ENCODE data around the gene KCND3. TPM values are rescaled to one million over a fixed set of nuclear protein-coding genes. Genes with fewer than 3 reads are reported as not detected.

KCND3 gene
- total RNA-seq, 1 donor from 2014 or later, result 2.2 TPM

GRCh38 chr1:111833334-111833733 is 156.1 kb downstream of the KCND3 start:
- peaks cover 31% of the 10 kb centered on the region for H3K27me3 Mint-ChIP-seq
- H3K36me3 Mint-ChIP-seq, result no peaks in the 10 kb centered on the region
- DNase-seq (ENCODE audit: extremely low spot score, unreplicated experiment), result no peak
- H3K4me1 Mint-ChIP-seq (ENCODE audit: unreplicated experiment), result no peaks in the 10 kb centered on the region
- no peak for TF ChIP-seq CTCF (conservative IDR thresholded peaks at IDR 0.05)
- H3K4me3 Mint-ChIP-seq, result no peak overlapping the region
- no peak overlapping the region for H3K27ac Mint-ChIP-seq
- H3K9me3 Mint-ChIP-seq, result no peaks in the 10 kb centered on the region

GRCh38 chr1:111832521-111833155 is 156.8 kb downstream of the KCND3 start:
- Mint-ChIP-seq H3K4me1 (ENCODE audit: unreplicated experiment) (no peaks in the 10 kb centered on the region), H3K27ac (no peak overlapping the region), H3K9me3 (no peaks in the 10 kb centered on the region), H3K4me3 (no peak overlapping the region), H3K36me3 (no peaks in the 10 kb centered on the region), H3K27me3 (peaks cover 31% of the 10 kb centered on the region)
- no peak for DNase-seq (ENCODE audit: extremely low spot score, unreplicated experiment)
- TF ChIP-seq CTCF (conservative IDR thresholded peaks at IDR 0.05), result no peak

- no peak for DNase-seq (ENCODE audit: extremely low spot score, unreplicated experiment)
- H3K27ac Mint-ChIP-seq, result no peak overlapping the region
- peaks cover 27% of the 10 kb centered on the region for H3K27me3 Mint-ChIP-seq
- H3K36me3 Mint-ChIP-seq, result no peaks in the 10 kb centered on the region
- no peaks in the 10 kb centered on the region for H3K4me1 Mint-ChIP-seq (ENCODE audit: unreplicated experiment)
- no peak for TF ChIP-seq CTCF (conservative IDR thresholded peaks at IDR 0.05)
- no peak overlapping the region for H3K4me3 Mint-ChIP-seq
- no peaks in the 10 kb centered on the region for H3K9me3 Mint-ChIP-seq
Measured at GRCh38 chr1:111831153-111831552, 158.3 kb downstream of the KCND3 start.

GRCh38 chr1:111827946-111828345 is 161.5 kb downstream of the KCND3 start:
- Mint-ChIP-seq H3K36me3 (no peaks in the 10 kb centered on the region), H3K9me3 (no peaks in the 10 kb centered on the region), H3K4me1 (ENCODE audit: unreplicated experiment) (no peaks in the 10 kb centered on the region), H3K27ac (no peak overlapping the region), H3K4me3 (no peak overlapping the region), H3K27me3 (peaks cover 27% of the 10 kb centered on the region)
- DNase-seq (ENCODE audit: extremely low spot score, unreplicated experiment), result no peak
- TF ChIP-seq CTCF (conservative IDR thresholded peaks at IDR 0.05), result no peak

- Mint-ChIP-seq H3K4me3 (no peak overlapping the region), H3K36me3 (no peaks in the 10 kb centered on the region), H3K4me1 (ENCODE audit: unreplicated experiment) (no peaks in the 10 kb centered on the region), H3K9me3 (no peaks in the 10 kb centered on the region), H3K27ac (no peak overlapping the region), H3K27me3 (peaks cover 17% of the 10 kb centered on the region)
- no peak for DNase-seq (ENCODE audit: extremely low spot score, unreplicated experiment)
- no peak for TF ChIP-seq CTCF (conservative IDR thresholded peaks at IDR 0.05)
Measured at GRCh38 chr1:111826278-111826677, 163.2 kb downstream of the KCND3 start.

- Mint-ChIP-seq H3K9me3 (no peaks in the 10 kb centered on the region), H3K36me3 (no peaks in the 10 kb centered on the region)
Measured at GRCh38 chr1:111825217-111825616, 164.3 kb downstream of the KCND3 start.

More at GRCh38 chr1:111825217-111825616, 164.3 kb downstream of the KCND3 start:
- H3K27me3 Mint-ChIP-seq, result peaks cover 15% of the 10 kb centered on the region
- no peak overlapping the region for H3K27ac Mint-ChIP-seq
- no peak overlapping the region for H3K4me3 Mint-ChIP-seq
- no peak for DNase-seq (ENCODE audit: extremely low spot score, unreplicated experiment)
- no peak for TF ChIP-seq CTCF (conservative IDR thresholded peaks at IDR 0.05)
- no peaks in the 10 kb centered on the region for H3K4me1 Mint-ChIP-seq (ENCODE audit: unreplicated experiment)

Measured in type B pancreatic cell (in vitro differentiated cells).